ENCODE measurements around the gene PITRM1. TPM values are rescaled to one million over a fixed set of nuclear protein-coding genes. Genes with fewer than 3 reads are reported as not detected.
A peak's percentile ranks its signal among the peaks of the same experiment; 100 is the strongest.

PITRM1 gene
- total and polyA plus RNA-seq, 2 donors (not counting 3 experiments of a cell fraction or from before 2014, with no cell fraction given): 83.2 to 145 TPM

DNA sequence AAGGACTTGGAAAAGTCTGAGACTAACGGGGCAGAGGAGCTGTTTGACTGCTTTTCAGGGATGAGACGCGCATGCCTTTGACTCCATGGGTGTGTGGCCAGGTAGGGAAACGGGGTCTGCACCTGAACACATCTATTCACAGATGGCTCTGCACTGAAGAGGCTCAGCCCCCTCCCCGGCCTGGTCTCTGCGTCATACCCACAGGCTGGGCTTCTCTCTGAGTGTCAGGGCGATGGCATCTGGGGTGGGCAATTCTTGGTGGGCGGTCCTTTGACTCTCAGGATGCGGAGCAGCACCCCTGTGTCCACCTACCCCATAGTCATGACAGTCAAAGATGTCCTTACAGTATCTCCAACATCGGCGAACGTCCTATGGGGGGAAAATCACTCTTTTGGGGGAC lies 82.2 kb downstream of the PITRM1 start:
- no peak overlapping the region for H3K4me3 ChIP-seq (replicated peaks in 1 of 3; ENCODE audit: insufficient read depth in 1 of 3, low read depth in 1 of 3, low read length in 3 of 3)
- POLR2A ChIA-PET: interaction anchor here (1.3 kb wide), 1 partner anchor 19 kb away, joined by 5 read pairs; no protein-coding TSS in a partner anchor

More for the DNA sequence above, 82.2 kb downstream of the PITRM1 start:
- H3K9me3 ChIP-seq (replicated peaks; ENCODE audit: control insufficient read depth, insufficient read depth, low read length): no peaks in the 10 kb centered on the region
- peaks cover 77% of the 10 kb centered on the region for H3K4me1 ChIP-seq (ENCODE audit: control insufficient read depth, extremely low read depth, insufficient read depth, low read length)
- H3K79me2 ChIP-seq (ENCODE audit: control insufficient read depth, insufficient read depth, low read length): peaks cover 76% of the 10 kb centered on the region
- no peak for DNase-seq (ENCODE audit: low read depth, low spot score)
- CTCF ChIA-PET: interaction anchor here (1.1 to 2.0 kb wide), 6 partner anchors 10 to 22 kb away, joined by 3 to 14 read pairs (median 5); no protein-coding TSS in a partner anchor
- no peak for FAIRE-seq
- intact Hi-C loops (cut with micrococcal nuclease) (loop anchor here (10.0 kb wide), 1 partner anchor 1684 kb away; no protein-coding TSS in a partner anchor), dilution Hi-C loops (cut with MboI; ENCODE audit: extremely low pct_ligation_motif_present, low sequenced_read_pairs) (no loop called here)
- peak overlapping the region; percentile 97 for H3K27ac ChIP-seq (ENCODE audit: insufficient read depth, low read depth, low read length)
- H3K27me3 ChIP-seq (ENCODE audit: control insufficient read depth in 2 of 2, insufficient read depth in 2 of 2, low read length in 2 of 2): no peaks in the 10 kb centered on the region
- no peak overlapping the region for H2AFZ ChIP-seq (ENCODE audit: low read depth, low read length)
- BruUV-seq (replicated peaks): no TSS peak
- peak overlapping the region; percentile 75 for H3K4me2 ChIP-seq (ENCODE audit: insufficient read depth, low read length)
- peaks cover 0 to 8% of the 10 kb centered on the region in 2 experiments for H3K36me3 ChIP-seq (ENCODE audit: control insufficient read depth in 2 of 2, extremely low read depth in 1 of 2, insufficient read depth in 2 of 2, low read length in 2 of 2)
- H3K9me1 ChIP-seq (replicated peaks; ENCODE audit: control insufficient read depth, extremely low read depth, insufficient read depth, low read length): no peaks in the 10 kb centered on the region
- TF ChIP-seq MYC (IDR thresholded peaks at IDR 0.05; ENCODE audit: low read depth, low read length) (no peak), EZH2 (IDR thresholded peaks at IDR 0.05; ENCODE audit: borderline replicate concordance, low read depth, low read length, severe bottlenecking) (no peak), FOS (IDR thresholded peaks at IDR 0.05; ENCODE audit: borderline replicate concordance, insufficient read depth, low read length) (no peak), JUN (IDR thresholded peaks at IDR 0.05; ENCODE audit: borderline replicate concordance, insufficient read depth, insufficient read length, low read depth) (no peak), GATA2 (IDR thresholded peaks at IDR 0.05; ENCODE audit: insufficient read depth, insufficient read length, low read depth, low read length) (no peak), POLR2A (IDR thresholded peaks at IDR 0.05; ENCODE audit: low read depth, low read length) (no peak), POLR2AphosphoS5 (IDR thresholded peaks at IDR 0.05; ENCODE audit: insufficient read depth, low read depth, low read length) (no peak)
- TF ChIP-seq, protein P1, sequence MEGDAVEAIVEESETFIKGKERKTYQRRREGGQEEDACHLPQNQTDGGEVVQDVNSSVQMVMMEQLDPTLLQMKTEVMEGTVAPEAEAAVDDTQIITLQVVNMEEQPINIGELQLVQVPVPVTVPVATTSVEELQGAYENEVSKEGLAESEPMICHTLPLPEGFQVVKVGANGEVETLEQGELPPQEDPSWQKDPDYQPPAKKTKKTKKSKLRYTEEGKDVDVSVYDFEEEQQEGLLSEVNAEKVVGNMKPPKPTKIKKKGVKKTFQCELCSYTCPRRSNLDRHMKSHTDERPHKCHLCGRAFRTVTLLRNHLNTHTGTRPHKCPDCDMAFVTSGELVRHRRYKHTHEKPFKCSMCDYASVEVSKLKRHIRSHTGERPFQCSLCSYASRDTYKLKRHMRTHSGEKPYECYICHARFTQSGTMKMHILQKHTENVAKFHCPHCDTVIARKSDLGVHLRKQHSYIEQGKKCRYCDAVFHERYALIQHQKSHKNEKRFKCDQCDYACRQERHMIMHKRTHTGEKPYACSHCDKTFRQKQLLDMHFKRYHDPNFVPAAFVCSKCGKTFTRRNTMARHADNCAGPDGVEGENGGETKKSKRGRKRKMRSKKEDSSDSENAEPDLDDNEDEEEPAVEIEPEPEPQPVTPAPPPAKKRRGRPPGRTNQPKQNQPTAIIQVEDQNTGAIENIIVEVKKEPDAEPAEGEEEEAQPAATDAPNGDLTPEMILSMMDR (IDR thresholded peaks at IDR 0.05; ENCODE audit: extremely low read depth in 1 of 2, insufficient read depth in 1 of 2, low read depth in 1 of 2, low read length in 2 of 2): no peak
- TF ChIP-seq, protein P2, sequence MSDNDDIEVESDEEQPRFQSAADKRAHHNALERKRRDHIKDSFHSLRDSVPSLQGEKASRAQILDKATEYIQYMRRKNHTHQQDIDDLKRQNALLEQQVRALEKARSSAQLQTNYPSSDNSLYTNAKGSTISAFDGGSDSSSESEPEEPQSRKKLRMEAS (IDR thresholded peaks at IDR 0.05; ENCODE audit: insufficient read depth, insufficient read length): no peak
- no peaks in the 10 kb centered on the region for H4K20me1 ChIP-seq (replicated peaks; ENCODE audit: control insufficient read depth, extremely low read depth, insufficient read depth, low read length)
- H3K9ac ChIP-seq (replicated peaks; ENCODE audit: extremely low read depth, insufficient read depth, low read length): peak overlapping the region; percentile 79

Other genes starting within 250 kb of the PITRM1 start
- gene PFKP, start 105.2 kb downstream of the PITRM1 start, total RNA-seq: 359 and 360 TPM in 2 replicates
- 185 and 199 TPM in 2 replicates for gene PFKP, start 105.2 kb downstream of the PITRM1 start, polyA plus RNA-seq

Measured in endothelial cell of umbilical vein (primary cell).